ENCODE data around the gene MGRN1.
"Not testable (repeated sequence)": the region's sequence is repeated elsewhere in the genome, so short reads cannot be mapped to it uniquely, and the experiment has no call there.

The MGRN1 gene

DNA sequence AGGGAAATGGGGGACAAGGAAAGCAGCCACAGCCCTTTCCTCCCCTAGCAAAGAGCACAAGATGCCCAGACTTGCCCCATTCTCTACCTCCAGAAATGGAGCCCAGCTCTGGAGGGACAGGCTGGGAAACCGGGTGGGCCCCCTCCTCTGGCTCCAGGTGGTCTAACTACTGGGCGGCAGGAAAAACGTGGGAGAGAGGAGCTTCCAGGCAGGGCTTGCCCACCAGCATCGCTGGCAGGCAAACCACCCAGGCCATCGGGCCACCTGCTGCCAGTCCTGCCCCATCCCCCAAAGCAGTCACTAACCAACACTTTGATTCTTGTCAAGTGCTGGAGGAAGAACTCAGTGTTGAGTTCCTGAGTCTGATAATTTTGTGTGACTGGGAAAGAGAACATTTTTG is 93.8 kb downstream of the MGRN1 start:
- DNase-seq (ENCODE audit: low spot score in 2 of 2) (no peak), ATAC-seq (no peak)
- Mint-ChIP-seq H3K9me3 (no peaks in the 10 kb centered on the region), H3K27ac (no peak overlapping the region), H3K4me1 (no peaks in the 10 kb centered on the region), H3K4me3 (no peak overlapping the region), H3K36me3 (peaks cover 30% of the 10 kb centered on the region)

DNA sequence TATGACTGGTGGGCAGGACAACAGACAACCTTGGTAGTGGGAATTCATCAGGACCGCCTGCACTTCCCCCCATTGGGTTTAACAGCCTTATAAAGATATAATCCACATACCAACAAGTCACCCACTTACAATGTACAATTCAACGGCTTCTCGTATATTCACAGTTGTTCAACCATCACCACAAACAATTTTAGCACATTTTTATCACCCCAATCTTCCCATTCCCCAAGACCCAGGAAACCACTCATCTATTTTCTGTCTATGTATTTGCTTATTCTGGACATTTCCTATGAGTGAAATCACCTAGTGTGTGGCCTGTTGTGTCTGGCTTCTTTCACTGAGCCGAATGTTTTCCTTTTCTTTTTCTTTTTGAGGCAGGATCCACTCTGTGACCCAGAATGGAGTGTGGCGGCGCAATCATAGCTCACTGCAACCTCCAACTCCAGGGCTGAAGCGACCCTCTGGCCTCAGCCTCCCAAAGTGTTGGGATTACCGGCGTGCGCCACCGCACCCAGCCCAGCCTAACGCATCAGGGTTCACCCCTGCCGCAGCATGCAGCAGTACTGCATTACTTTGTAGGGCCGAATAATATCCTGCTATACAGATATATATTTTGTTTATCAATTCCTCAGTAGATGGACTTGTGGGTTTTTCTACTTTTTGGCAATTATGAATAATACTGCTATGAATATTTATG is 98.6 kb downstream of the MGRN1 start:
- peaks cover 13% of the 10 kb centered on the region for H3K36me3 Mint-ChIP-seq
- no peak for ATAC-seq
- no peak overlapping the region for H3K27ac Mint-ChIP-seq
- no peak for DNase-seq (ENCODE audit: low spot score in 2 of 2)
- no peaks in the 10 kb centered on the region for H3K9me3 Mint-ChIP-seq
- H3K4me3 Mint-ChIP-seq, result no peak overlapping the region
- no peaks in the 10 kb centered on the region for H3K4me1 Mint-ChIP-seq

DNA sequence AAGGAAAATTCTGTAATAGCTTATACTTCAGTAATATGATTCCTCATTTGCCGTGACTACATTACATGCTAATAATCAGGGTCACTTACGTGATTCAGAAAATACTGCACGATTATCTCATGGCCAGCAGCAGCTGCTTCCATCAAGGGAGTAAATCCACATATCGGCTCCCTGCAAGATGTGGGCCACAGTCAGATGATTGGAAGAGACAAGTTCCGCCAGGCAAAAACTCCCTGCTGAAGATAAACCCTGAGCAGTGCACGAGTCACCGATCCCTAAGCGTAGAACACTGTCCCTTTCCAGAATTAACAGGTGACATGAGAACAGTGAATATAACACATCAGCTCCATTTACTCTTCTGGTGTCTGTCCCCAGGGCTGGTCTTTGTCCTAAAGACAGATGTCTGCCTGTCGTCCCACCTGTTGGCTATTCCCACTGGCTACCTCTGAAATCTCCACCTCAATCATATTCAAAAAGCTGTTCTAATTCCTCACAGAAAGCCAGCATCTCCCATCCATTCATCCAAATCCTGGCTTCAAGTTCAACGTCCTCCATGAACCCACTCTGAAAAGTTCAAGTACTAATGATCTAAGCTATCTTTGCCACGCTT is 100.1 kb downstream of the MGRN1 start:
- ATAC-seq (no peak), DNase-seq (ENCODE audit: low spot score in 2 of 2) (no peak)
- Mint-ChIP-seq H3K4me1 (no peaks in the 10 kb centered on the region), H3K9me3 (no peaks in the 10 kb centered on the region), H3K4me3 (no peak overlapping the region), H3K27ac (no peak overlapping the region), H3K36me3 (peaks cover 18% of the 10 kb centered on the region)

DNA sequence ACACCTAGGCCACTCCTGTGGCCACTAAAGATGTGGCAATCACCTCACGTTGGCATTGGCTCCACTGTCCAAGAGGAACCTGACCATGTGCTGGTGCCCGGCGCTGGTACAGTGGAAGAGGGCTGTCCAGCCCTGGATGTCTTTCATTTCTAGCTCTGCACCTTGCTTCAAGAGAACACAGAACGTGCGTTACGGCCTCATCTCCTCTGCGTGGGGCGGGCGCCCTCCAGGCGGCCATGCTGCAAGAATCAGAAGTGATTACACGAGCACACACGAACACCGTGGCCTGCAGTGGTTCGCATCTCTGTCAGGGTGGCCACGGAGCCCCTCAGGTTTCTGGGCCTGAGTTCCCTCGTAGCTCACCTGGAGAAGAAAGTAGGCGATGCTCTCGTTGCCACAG is 102.0 kb downstream of the MGRN1 start:
- H3K9me3 Mint-ChIP-seq, result no peaks in the 10 kb centered on the region
- no peak for ATAC-seq
- no peak for DNase-seq (ENCODE audit: low spot score in 2 of 2)
- peaks cover 28% of the 10 kb centered on the region for H3K36me3 Mint-ChIP-seq
- no peak overlapping the region for H3K4me3 Mint-ChIP-seq
- no peak overlapping the region for H3K27ac Mint-ChIP-seq
- H3K4me1 Mint-ChIP-seq, result no peaks in the 10 kb centered on the region

DNA sequence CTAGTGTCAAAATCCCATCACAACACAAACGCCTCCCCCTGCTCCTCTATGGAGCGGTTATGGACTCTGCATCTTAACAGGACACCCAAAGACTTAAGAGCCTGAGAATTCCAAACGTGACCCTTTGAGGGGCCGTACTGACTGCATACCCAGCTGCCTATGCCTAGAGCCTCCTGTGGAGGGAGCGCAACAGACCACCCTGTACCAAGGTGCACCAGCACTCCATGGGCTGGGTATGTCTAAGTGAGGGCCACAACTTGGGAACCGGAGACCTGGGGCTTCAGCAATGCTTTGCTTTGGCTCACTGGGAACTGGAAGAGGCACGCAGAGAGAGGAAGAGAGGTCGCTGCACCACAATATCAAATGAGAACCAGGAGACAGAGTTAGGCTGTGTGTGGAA is 104.0 kb downstream of the MGRN1 start:
- ATAC-seq, result no peak
- H3K4me1 Mint-ChIP-seq, result peaks cover 12% of the 10 kb centered on the region
- no peak for DNase-seq (ENCODE audit: low spot score in 2 of 2)
- H3K36me3 Mint-ChIP-seq, result peaks cover 28% of the 10 kb centered on the region
- H3K9me3 Mint-ChIP-seq, result no peaks in the 10 kb centered on the region
- H3K4me3 Mint-ChIP-seq, result no peak overlapping the region
- H3K27ac Mint-ChIP-seq, result peak overlapping the region; percentile 76

DNA sequence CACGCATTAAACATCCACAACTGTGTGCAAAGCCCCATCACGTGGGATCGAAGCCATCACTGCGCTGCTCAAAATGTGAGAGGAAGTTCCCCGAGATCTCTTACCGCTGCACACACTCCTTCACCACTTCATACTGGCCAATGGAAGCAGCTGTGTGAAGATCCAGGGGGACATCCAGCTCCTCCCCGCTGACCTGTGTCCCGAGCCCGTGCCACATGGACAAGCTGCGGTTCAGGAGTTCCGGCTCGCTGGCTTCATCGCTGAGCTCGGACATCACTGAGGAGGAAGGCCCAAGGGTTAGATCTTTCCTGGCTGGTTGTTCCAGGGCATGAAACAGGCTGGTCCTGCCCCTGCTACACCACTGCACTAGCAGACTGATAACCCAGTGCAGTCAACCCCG is 105.2 kb downstream of the MGRN1 start:
- no peak for ATAC-seq
- no peak for DNase-seq (ENCODE audit: low spot score in 2 of 2)
- H3K4me3 Mint-ChIP-seq, result no peak overlapping the region
- peaks cover 30% of the 10 kb centered on the region for H3K36me3 Mint-ChIP-seq
- H3K4me1 Mint-ChIP-seq, result peaks cover 19% of the 10 kb centered on the region
- H3K9me3 Mint-ChIP-seq, result no peaks in the 10 kb centered on the region
- no peak overlapping the region for H3K27ac Mint-ChIP-seq

DNA sequence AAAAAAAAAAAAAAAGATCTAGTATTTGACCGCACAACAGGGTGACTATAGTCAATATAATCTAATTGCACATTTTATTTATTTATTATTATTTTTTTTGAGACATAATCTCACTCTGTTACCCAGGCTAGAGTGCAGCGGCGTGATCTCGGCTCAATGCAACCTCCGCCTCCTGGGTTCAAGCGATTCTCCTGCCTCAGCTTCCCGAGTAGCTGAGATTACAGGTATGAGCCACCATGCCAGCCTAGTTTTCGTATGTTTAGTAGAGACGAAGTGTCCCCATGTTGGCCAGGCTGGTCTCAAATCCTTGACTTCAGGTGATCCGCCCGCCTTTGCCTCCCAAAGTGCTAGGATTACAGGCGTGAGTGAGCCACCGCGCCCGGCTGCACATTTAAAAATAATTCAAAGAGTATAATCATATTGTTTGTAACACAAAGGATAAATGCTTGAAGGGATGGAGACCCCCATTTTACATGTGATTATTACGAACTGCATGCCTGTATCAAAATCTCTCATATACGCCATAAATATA is 108.7 kb downstream of the MGRN1 start:
- Mint-ChIP-seq H3K4me3 (peak overlapping the region; percentile 90), H3K36me3 (peaks cover 26% of the 10 kb centered on the region), H3K9me3 (no peaks in the 10 kb centered on the region), H3K27ac (no peak overlapping the region), H3K4me1 (peaks cover 26% of the 10 kb centered on the region)
- ATAC-seq (no peak), DNase-seq (ENCODE audit: low spot score in 2 of 2) (no peak)

DNA sequence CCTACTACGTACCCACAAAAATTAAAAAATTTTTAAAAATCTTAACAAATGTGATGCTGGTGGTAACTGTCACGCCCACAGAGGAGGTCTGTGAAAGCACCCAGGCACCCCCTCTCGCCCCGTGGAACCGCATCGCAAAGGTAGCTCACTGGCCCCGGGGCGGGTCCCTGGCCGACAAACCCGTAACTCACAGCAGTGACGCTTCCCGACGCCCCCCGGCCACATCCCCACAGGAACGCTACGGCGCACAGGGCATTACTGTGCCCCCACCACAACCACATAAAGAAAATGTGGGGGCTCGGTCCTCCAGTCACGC is 109.1 kb downstream of the MGRN1 start:
- Mint-ChIP-seq H3K4me3 (peak overlapping the region; percentile 90), H3K9me3 (no peaks in the 10 kb centered on the region), H3K27ac (no peak overlapping the region), H3K4me1 (peaks cover 26% of the 10 kb centered on the region), H3K36me3 (peaks cover 23% of the 10 kb centered on the region)
- DNase-seq (ENCODE audit: low spot score in 2 of 2), result no peak
- peak; percentile 17 for ATAC-seq

DNA sequence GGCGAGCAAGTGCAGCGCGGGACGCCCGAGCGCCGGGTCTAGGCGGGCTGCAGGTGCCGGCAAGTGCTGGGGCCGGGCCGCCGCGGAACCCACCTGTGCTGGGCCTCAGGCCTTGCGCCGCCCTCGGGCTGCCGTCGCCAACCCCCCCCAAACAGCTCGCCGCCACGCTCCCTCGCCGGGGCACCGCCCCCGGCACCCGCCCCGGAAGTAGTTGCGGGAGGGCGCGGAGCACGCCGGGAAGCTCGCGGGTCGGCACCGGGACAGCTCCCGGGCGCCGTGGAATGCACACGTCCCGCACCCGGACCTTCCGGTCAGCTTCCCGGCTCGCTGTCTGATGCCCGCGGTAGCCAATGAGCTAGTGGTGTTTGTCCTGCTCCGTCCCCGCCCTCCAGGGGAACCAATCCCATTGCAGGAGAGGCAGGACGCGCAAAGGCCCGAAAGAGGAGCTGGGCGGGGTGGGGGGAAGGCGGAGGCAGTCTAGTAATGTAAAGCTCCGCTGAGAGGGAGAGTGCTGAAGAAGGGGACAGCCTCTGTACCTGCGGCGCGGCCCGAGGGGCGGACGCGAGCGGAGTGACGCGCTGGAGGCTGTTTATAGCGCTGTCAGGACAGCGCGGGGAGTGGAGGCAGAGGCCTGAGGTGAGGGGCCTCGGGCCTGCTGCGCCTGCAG is 109.6 kb downstream of the MGRN1 start, which contains the start of the genes ANKS3 and DNAAF8:
TSS of gene ANKS3 (minus strand) at position 209 of the 667 bp plus-strand sequence. CDS start 4,122 bp downstream, outside the sequence.
TSS of gene DNAAF8 (plus strand) at position 475 of the 667 bp plus-strand sequence. CDS start 1,978 bp downstream, outside the sequence.
- Mint-ChIP-seq H3K27ac (peak within 1 kb of the TSS; percentile 90), H3K4me1 (peaks cover 26% of the 10 kb centered on the region), H3K4me3 (peak within 1 kb of the TSS; percentile 90), H3K9me3 (no peaks in the 10 kb centered on the region), H3K36me3 (peaks cover 20% of the 10 kb centered on the region)
- ATAC-seq, result peak; percentile 88
- peak; percentile 73 to 89 for DNase-seq (ENCODE audit: low spot score in 2 of 2)

DNA sequence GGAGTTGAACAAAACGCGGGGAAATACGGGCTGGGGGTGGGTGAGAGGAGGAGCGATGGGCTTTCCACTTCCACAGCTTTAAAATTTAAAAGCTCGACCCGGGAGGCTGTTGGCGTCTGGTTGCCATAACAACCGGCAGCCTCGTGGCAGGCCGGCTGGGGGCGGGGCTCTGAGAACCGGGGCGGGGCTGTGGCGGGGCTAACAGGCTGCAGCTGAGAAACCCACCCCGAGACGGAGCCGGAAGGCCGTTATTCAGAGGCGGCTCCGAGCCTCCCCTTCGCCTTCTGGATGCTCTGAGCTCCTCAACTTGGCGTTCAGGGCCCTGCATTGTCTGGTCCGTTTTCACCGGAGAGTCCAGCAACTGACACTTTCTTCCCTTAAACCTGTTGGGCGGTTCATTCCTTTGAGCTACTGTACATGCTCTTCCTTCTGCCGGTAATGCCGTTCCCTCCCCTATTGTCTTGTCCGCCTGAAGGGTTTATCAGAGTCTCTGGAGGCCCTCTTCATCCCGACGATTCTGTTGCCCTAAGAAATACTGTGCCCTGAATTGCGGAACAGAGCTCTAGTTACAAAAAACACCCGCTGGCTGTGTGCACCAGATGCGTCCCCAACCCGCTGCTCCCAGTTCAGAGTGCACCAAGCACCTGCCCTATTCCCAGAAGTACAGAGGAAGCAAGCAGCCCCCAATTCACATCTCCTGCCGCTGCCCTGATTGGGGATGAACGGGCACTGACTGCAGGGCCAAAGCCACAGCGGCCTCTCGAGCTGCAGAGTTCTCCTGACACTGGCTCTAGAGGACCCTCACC is 110.3 kb downstream of the MGRN1 start:
- peak; percentile 87 for ATAC-seq
- H3K4me1 Mint-ChIP-seq, result peaks cover 26% of the 10 kb centered on the region
- DNase-seq (ENCODE audit: low spot score in 2 of 2), result peak; percentile 84 to 95
- peak overlapping the region; percentile 90 for H3K4me3 Mint-ChIP-seq
- H3K9me3 Mint-ChIP-seq, result no peaks in the 10 kb centered on the region
- peak overlapping the region; percentile 90 for H3K27ac Mint-ChIP-seq
- H3K36me3 Mint-ChIP-seq, result peaks cover 20% of the 10 kb centered on the region

DNA sequence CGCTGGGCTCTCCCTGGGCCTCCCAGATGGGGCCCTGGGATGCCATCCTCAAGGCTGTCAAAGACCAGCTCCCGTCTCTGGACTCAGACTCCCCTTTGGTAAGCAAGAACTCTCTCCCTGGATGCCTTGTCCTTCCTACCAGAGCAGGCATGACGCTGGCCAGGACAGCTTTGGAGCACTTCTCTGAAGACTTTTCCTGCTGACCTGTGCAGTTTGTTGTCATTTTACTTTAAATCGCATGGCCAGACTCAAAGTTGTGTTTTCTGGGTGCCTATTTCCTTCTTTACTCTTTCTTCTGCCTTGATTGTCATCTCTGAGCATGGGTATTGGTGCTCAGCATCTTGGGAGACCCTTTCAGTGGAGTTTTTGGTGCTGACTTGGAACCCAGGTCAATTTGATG is 111.9 kb downstream of the MGRN1 start:
- no peak for DNase-seq (ENCODE audit: low spot score in 2 of 2)
- H3K4me1 Mint-ChIP-seq, result peaks cover 26% of the 10 kb centered on the region
- no peak overlapping the region for H3K27ac Mint-ChIP-seq
- no peak overlapping the region for H3K4me3 Mint-ChIP-seq
- no peak for ATAC-seq
- no peaks in the 10 kb centered on the region for H3K9me3 Mint-ChIP-seq
- H3K36me3 Mint-ChIP-seq, result peaks cover 11% of the 10 kb centered on the region

DNA sequence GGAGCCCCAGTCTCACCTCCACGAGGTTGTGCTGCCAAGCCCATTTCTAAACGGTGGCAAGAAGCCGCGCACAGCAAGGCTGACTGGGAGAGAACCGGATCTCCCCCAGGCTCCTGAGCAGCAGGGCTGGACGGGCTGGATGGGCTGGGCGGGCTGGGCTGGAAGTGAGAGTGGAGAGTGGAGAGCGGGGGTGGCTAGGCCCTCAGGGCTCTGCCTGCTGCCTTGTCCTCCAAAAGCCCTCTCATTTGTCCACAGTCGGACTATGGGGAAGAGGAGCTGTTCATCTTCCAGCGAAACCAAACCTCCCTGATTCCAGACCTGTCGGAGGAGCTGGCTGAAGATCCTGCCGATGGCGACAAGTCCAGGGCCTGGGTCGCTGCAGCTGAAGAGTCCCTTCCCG is 112.9 kb downstream of the MGRN1 start:
- Mint-ChIP-seq H3K27ac (no peak overlapping the region), H3K4me3 (no peak overlapping the region), H3K36me3 (peaks cover 11% of the 10 kb centered on the region), H3K4me1 (peaks cover 24% of the 10 kb centered on the region), H3K9me3 (no peaks in the 10 kb centered on the region)
- no peak for ATAC-seq
- DNase-seq (ENCODE audit: low spot score in 2 of 2), result no peak

DNA sequence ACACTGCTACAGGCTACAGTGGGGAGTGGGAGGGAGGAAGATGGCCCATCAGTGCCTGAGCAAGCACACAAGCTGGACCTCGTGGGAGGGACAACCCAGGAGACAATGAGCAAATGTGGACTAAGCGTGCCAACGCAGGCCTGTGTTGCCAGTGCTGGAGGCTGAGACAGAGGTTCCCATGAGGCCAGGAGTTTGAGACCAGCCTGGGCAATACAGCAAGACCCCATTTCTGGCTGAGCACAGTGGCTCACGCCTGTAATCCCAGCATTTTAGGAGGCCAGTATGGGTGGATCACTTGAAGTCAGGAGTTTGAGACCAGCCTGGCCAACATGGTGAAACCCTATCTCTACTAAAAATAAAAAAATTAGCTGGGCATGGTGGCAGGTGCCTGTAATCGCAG is 113.7 kb downstream of the MGRN1 start:
- not testable (repeated sequence) for H3K27ac Mint-ChIP-seq; DNase-seq (ENCODE audit: low spot score in 2 of 2); H3K4me3 Mint-ChIP-seq; H3K9me3 Mint-ChIP-seq; ATAC-seq
- Mint-ChIP-seq H3K4me1 (peaks cover 22% of the 10 kb centered on the region), H3K36me3 (peaks cover 11% of the 10 kb centered on the region)

All from stimulated activated effector memory CD8-positive, alpha-beta T cell treated with anti-CD3 and anti-CD28 coated beads, Interleukin-12 subunit alpha, Interleukin-12 subunit beta, amount 100 ng/mL, for 72 hours (primary cell).